IMR-90 (cell line): ENCODE results near the gene GRIA2. TPM values are rescaled to one million over a fixed set of nuclear protein-coding genes. Genes with fewer than 3 reads are reported as not detected.

Experiments used
- ATAC-seq: fragments of 200-7000 bp; cut with Tn5 transposase; 2 replicates; pipeline ENCODE4 v1.9.1; 2020; ENCODE audit warnings: low read depth, mild to moderate bottlenecking, moderate library complexity
- BruUV-seq: library from RNA; stranded (reverse); fragments of 400-500 nt; replicated peaks from 2 replicates; lab custom pipeline; 2021; lab: Mats Ljungman, UMichigan
- CTCF ChIA-PET: fragments of 300-600 bp; formaldehyde crosslinking; extraction: SDS; loops from one replicate; lab custom pipeline; 2021; ENCODE audit warnings: antibody characterized with exemption; lab: Yijun Ruan, JAX
- POLR2A ChIA-PET: fragments of 300-600 bp; sonication (Branson Sonifier 250); formaldehyde crosslinking; loops from one replicate; lab custom pipeline; 2022; ENCODE audit warnings: antibody characterized with exemption; ENCODE audit not compliant: unreplicated experiment; lab: Charles Lee
- DNase-seq: peaks from one replicate; pipeline ENCODE4 v3.0.0; 2013
- H2AFZ ChIP-seq: replicated peaks from 2 replicates; pipeline ENCODE3; 2013; ENCODE audit warnings: low read length, mild to moderate bottlenecking; ENCODE audit not compliant: poor library complexity
- H2AK5ac ChIP-seq: 2 replicates; pipeline ENCODE4 v1.6.1; 2013; ENCODE audit warnings: low read depth, low read length, inconsistent platforms
- H2AK9ac ChIP-seq: replicated peaks from 2 replicates; pipeline ENCODE3; 2013; ENCODE audit warnings: mild to moderate bottlenecking, low read depth, low read length, moderate library complexity; ENCODE audit not compliant: poor library complexity
- H2BK120ac ChIP-seq: 2 replicates; pipeline ENCODE4 v1.6.1; 2013; ENCODE audit warnings: low read depth, low read length, inconsistent platforms
- H2BK15ac ChIP-seq: 3 replicates; pipeline ENCODE4 v1.6.1; 2013; ENCODE audit warnings: low read depth, low read length, inconsistent platforms
- H2BK20ac ChIP-seq: 2 replicates; pipeline ENCODE4 v1.6.1; 2013; ENCODE audit warnings: low read depth, mild to moderate bottlenecking, inconsistent platforms, low read length, moderate library complexity
- H2BK5ac ChIP-seq: 2 replicates; pipeline ENCODE4 v1.6.1; 2013; ENCODE audit warnings: mild to moderate bottlenecking, low read depth, low read length, inconsistent platforms; ENCODE audit not compliant: poor library complexity, severe bottlenecking
- H3K14ac ChIP-seq: replicated peaks from 2 replicates; pipeline ENCODE4 v1.6.1; 2013; ENCODE audit warnings: low read depth, low read length, inconsistent platforms
- H3K18ac ChIP-seq: 2 replicates; pipeline ENCODE4 v1.6.1; 2013; ENCODE audit warnings: low read depth, low read length, control low read depth
- H3K23ac ChIP-seq: 2 replicates; pipeline ENCODE4 v1.6.1; 2013; ENCODE audit warnings: low read depth, low read length, inconsistent platforms
- H3K27ac ChIP-seq: 2 replicates; pipeline ENCODE4 v1.5.1; 2013; ENCODE audit warnings: mild to moderate bottlenecking, control low read depth, low read length; ENCODE audit not compliant: insufficient read depth
- H3K27me3 ChIP-seq: 2 replicates; pipeline ENCODE4 v1.6.1; 2013; ENCODE audit warnings: low read length; ENCODE audit not compliant: control insufficient read depth, insufficient read depth
- H3K36me3 ChIP-seq: 2 replicates; pipeline ENCODE4 v1.6.1; 2013; ENCODE audit warnings: low read length, mixed read lengths; ENCODE audit not compliant: control insufficient read depth, insufficient read depth
- H3K4ac ChIP-seq: 2 replicates; pipeline ENCODE4 v1.6.1; 2013; ENCODE audit warnings: low read depth, low read length, inconsistent platforms
- H3K4me1 ChIP-seq: 2 replicates; pipeline ENCODE4 v1.6.1; 2013; ENCODE audit warnings: low read length, mixed read lengths; ENCODE audit not compliant: control insufficient read depth, insufficient read depth
- H3K4me2 ChIP-seq: 2 replicates; pipeline ENCODE4 v1.6.1; 2013; ENCODE audit warnings: low read depth, mild to moderate bottlenecking, control low read depth, low read length, moderate library complexity
- H3K4me3 ChIP-seq: 2 replicates; pipeline ENCODE4 v1.5.1; 2013; ENCODE audit warnings: low read depth, mild to moderate bottlenecking, control low read depth, low read length, moderate library complexity; ENCODE audit not compliant: insufficient read depth
- H3K56ac ChIP-seq: 2 replicates; pipeline ENCODE4 v1.6.1; 2013; ENCODE audit warnings: low read length, inconsistent platforms; ENCODE audit not compliant: insufficient read depth; ENCODE audit errors: extremely low read depth
- H3K79me1 ChIP-seq, 2 experiments: 2 replicates each; pipeline ENCODE4 v1.6.1; 2013; ENCODE audit warnings: low read length in 2 of 2, inconsistent platforms in 1 of 2, low read depth in 1 of 2
- H3K9ac ChIP-seq: 2 replicates; pipeline ENCODE4 v1.6.1; 2013; ENCODE audit warnings: low read depth, low read length, control low read depth
- H3K9me1 ChIP-seq: 2 replicates; pipeline ENCODE4 v1.6.1; 2013; ENCODE audit warnings: low read length, inconsistent platforms; ENCODE audit not compliant: insufficient read depth
- H3K9me3 ChIP-seq: 2 replicates; pipeline ENCODE4 v1.6.1; 2013; ENCODE audit warnings: low read length; ENCODE audit not compliant: control insufficient read depth, insufficient read depth
- H4K20me1 ChIP-seq: 2 replicates; pipeline ENCODE4 v1.6.1; 2013; ENCODE audit warnings: low read length, inconsistent platforms; ENCODE audit not compliant: insufficient read depth
- H4K5ac ChIP-seq: 2 replicates; pipeline ENCODE4 v1.6.1; 2013; ENCODE audit warnings: mild to moderate bottlenecking, low read depth, low read length, control low read depth
- H4K8ac ChIP-seq, 2 experiments: 2 replicates each; pipeline ENCODE4 v1.6.1; 2013; ENCODE audit warnings: low read depth in 2 of 2, low read length in 2 of 2, control low read depth in 1 of 2, inconsistent platforms in 1 of 2
- H4K91ac ChIP-seq: 2 replicates; pipeline ENCODE4 v1.6.1; 2013; ENCODE audit warnings: low read depth, low read length, inconsistent platforms; ENCODE audit not compliant: insufficient read depth
- BHLHE40 ChIP-seq: fragments of 150-350 bp; IDR thresholded peaks from 2 replicates; pipeline ENCODE4 v1.6.1; 2016; ENCODE audit warnings: mild to moderate bottlenecking, low read depth, low read length
- CEBPB ChIP-seq: IDR thresholded peaks from 2 replicates; pipeline ENCODE4 v1.6.1; 2012; ENCODE audit warnings: low read depth, low read length, improper control_type of control experiment
- ELK1 ChIP-seq: fragments of 150-350 bp; IDR thresholded peaks from 2 replicates; pipeline ENCODE4 v1.6.1; 2016; ENCODE audit warnings: low read depth, mild to moderate bottlenecking, low read length, moderate library complexity, borderline replicate concordance
- FOS ChIP-seq: fragments of 150-350 bp; IDR thresholded peaks from 2 replicates; pipeline ENCODE4 v1.6.1; 2016; ENCODE audit warnings: low read depth, low read length
- MAZ ChIP-seq: IDR thresholded peaks from 2 replicates; pipeline ENCODE4 v1.6.1; 2012; ENCODE audit warnings: low read depth, mild to moderate bottlenecking, low read length, improper control_type of control experiment, moderate library complexity, borderline replicate concordance
- MXI1 ChIP-seq: IDR thresholded peaks from 2 replicates; pipeline ENCODE4 v1.6.1; 2012; ENCODE audit warnings: low read depth, mild to moderate bottlenecking, low read length, moderate library complexity, borderline replicate concordance
- POLR2A ChIP-seq: IDR thresholded peaks from 2 replicates; pipeline ENCODE4 v1.6.1; 2012; ENCODE audit warnings: mild to moderate bottlenecking, low read depth, low read length
- RAD21 ChIP-seq: IDR thresholded peaks from 2 replicates; pipeline ENCODE4 v1.6.1; 2012; ENCODE audit warnings: low read length, improper control_type of control experiment
- RCOR1 ChIP-seq: IDR thresholded peaks from 2 replicates; pipeline ENCODE4 v1.6.1; 2012; ENCODE audit warnings: mild to moderate bottlenecking, low read length, improper control_type of control experiment; ENCODE audit not compliant: insufficient replicate concordance
- RFX5 ChIP-seq: IDR thresholded peaks from 2 replicates; pipeline ENCODE4 v1.8.0; 2012; ENCODE audit warnings: low read depth, mild to moderate bottlenecking, low read length, moderate library complexity
- SMC3 ChIP-seq: fragments of 150-350 bp; IDR thresholded peaks from 2 replicates; pipeline ENCODE4 v1.6.1; 2016; ENCODE audit warnings: low read depth, mild to moderate bottlenecking, antibody characterized with exemption, low read length, moderate library complexity
- USF2 ChIP-seq: fragments of 150-350 bp; IDR thresholded peaks from 2 replicates; pipeline ENCODE4 v1.6.1; 2017; ENCODE audit warnings: mild to moderate bottlenecking, antibody characterized with exemption, low read length, low read depth
- WGBS, 2 experiments: methylation state at CpG; one replicate each; pipeline versions ENCODE4 v1.1.5 to v1.1.7; 2013; ENCODE audit warnings: missing lambda C conversion rate in 2 of 2; ENCODE audit not compliant: insufficient read length in 1 of 2; ENCODE audit errors: extremely low coverage in 2 of 2; 5-methylcytosine and 5-hydroxymethylcytosine counted together
- dilution Hi-C: fragments of 300-500 bp; cut with HindIII; formaldehyde crosslinking; loops from one replicate; pipeline ENCODE4 v1.14.3; 2018; ENCODE audit warnings: low sequenced_read_pairs; ENCODE audit not compliant: unreplicated experiment
- in situ Hi-C: fragments of 300-500 bp; cut with MboI; formaldehyde crosslinking; loops from 3 replicates; pipeline ENCODE4 v1.14.3; 2019; ENCODE audit warnings: low sequenced_read_pairs, inconsistent platforms, mixed read lengths
- intact Hi-C: fragments of 100-400 bp; cut with micrococcal nuclease; formaldehyde crosslinking; loops from 2 replicates; pipeline ENCODE4 v1.10.0; 2022
- polyA plus RNA-seq, 3 experiments: library from polyadenylated mRNA; depleted of rRNA; stranded (reverse); fragments of >200 nt; gene quantifications; 2 replicates each; pipeline ENCODE4 v1.2.3, GENCODE V29; 2012; ENCODE audit warnings: low replicate concordance in 1 of 3
- total RNA-seq: library from RNA; depleted of rRNA; stranded (reverse); fragments of >200 nt; gene quantifications from 2 replicates; pipeline ENCODE4 v1.2.3, GENCODE V29; 2012

GRIA2 gene
- total and polyA plus RNA-seq, 2 of the 4 experiments (the other 2 are of a cell fraction): not detected

GRCh38 chr4:157270552-157270951 is 50.0 kb downstream of the GRIA2 start:
- H3K14ac ChIP-seq: no peak overlapping the region
- DNase-seq: no peak
- dilution Hi-C loops: no loop called here

More at GRCh38 chr4:157270552-157270951, 50.0 kb downstream of the GRIA2 start:
- H2BK120ac ChIP-seq: no peak overlapping the region
- no peak overlapping the region for H2BK5ac ChIP-seq
- H4K91ac ChIP-seq: no peak overlapping the region
- no peak overlapping the region for H3K4ac ChIP-seq
- H3K27me3 ChIP-seq: no peaks in the 10 kb centered on the region
- H3K9ac ChIP-seq: no peak overlapping the region
- H3K79me1 ChIP-seq: no peaks in the 10 kb centered on the region
- H2AK9ac ChIP-seq: no peak overlapping the region
- ChIA-PET CTCF (interaction anchor here (0.6 to 0.9 kb wide), 2 partner anchors 11 to 788 kb away, joined by 3 read pairs; no protein-coding TSS in a partner anchor), POLR2A (no interaction called here)
- no peaks in the 10 kb centered on the region for H4K20me1 ChIP-seq
- no peak overlapping the region for H2BK20ac ChIP-seq
- H3K27ac ChIP-seq: no peak overlapping the region
- no peak overlapping the region for H4K5ac ChIP-seq
- H3K56ac ChIP-seq: no peak overlapping the region
- TF ChIP-seq RFX5 (no peak), MXI1 (no peak), CEBPB (no peak), MAZ (no peak), FOS (no peak), SMC3 (no peak), USF2 (no peak), RCOR1 (no peak), ELK1 (no peak), RAD21 (no peak), POLR2A (no peak), BHLHE40 (no peak)
- no peaks in the 10 kb centered on the region for H3K4me1 ChIP-seq
- no peak overlapping the region for H3K4me2 ChIP-seq
- H2BK15ac ChIP-seq: no peak overlapping the region
- no peak for ATAC-seq
- in situ Hi-C loops (no loop called here), intact Hi-C loops (no loop called here)
- no TSS peak for BruUV-seq
- H3K23ac ChIP-seq: no peak overlapping the region
- H3K18ac ChIP-seq: no peak overlapping the region
- no peaks in the 10 kb centered on the region for H3K36me3 ChIP-seq
- no peaks in the 10 kb centered on the region for H3K9me1 ChIP-seq
- WGBS, 2 experiments: 53% methylated on average over 4 of the region's 5 CpGs; no CpG with 5 or more reads in 1 of the 2 experiments
- H4K8ac ChIP-seq: no peak overlapping the region
- no peak overlapping the region for H2AK5ac ChIP-seq
- H3K9me3 ChIP-seq: no peaks in the 10 kb centered on the region
- no peak overlapping the region for H3K4me3 ChIP-seq
- no peak overlapping the region for H2AFZ ChIP-seq
